Upper lobe of left lung (tissue), 6 donors: Measurements from ENCODE around the gene RB1. TPM values are rescaled to one million over a fixed set of nuclear protein-coding genes. Genes with fewer than 3 reads are reported as not detected.
"Not testable (repeated sequence)": the region's sequence is repeated elsewhere in the genome, so short reads cannot be mapped to it uniquely, and the experiment has no call there.

Source experiments
- ATAC-seq, 2 donors: fragments of 200-7000 bp; cut with Tn5 transposase; one replicate each; pipeline ENCODE4 v1.9.1; 2022; ENCODE audit warnings: mild to moderate bottlenecking in 2 of 2, moderate library complexity in 2 of 2; ENCODE audit not compliant: low FRiP score in 2 of 2
- DNase-seq, 2 donors: peaks; one replicate each; pipeline ENCODE4 v3.0.0-alpha.2; 2019 to 2020
- H3K27ac ChIP-seq, 4 donors: fragments of 200-600 bp; sonication (generic); one replicate each; pipeline ENCODE4 v1.5.1; 2016 to 2019
- H3K27me3 ChIP-seq, 4 donors: fragments of 200-600 bp; sonication (generic); one replicate each; pipeline ENCODE4 v1.5.1; 2017 to 2019
- H3K36me3 ChIP-seq, 4 donors: fragments of 200-600 bp; sonication (generic); one replicate each; pipeline ENCODE4 v1.5.1; 2016 to 2019
- H3K4me1 ChIP-seq, 4 donors: fragments of 200-600 bp; sonication (generic); one replicate each; pipeline ENCODE4 v1.5.1; 2018 to 2019
- H3K4me3 ChIP-seq, 4 donors: fragments of 200-600 bp; sonication (generic); one replicate each; pipeline ENCODE4 v1.5.1; 2017 to 2019; ENCODE audit warnings: mild to moderate bottlenecking in 2 of 4, moderate library complexity in 1 of 4
- H3K9me3 ChIP-seq, 4 donors: fragments of 200-600 bp; sonication (generic); one replicate each; pipeline ENCODE4 v1.5.1; 2018 to 2019
- CTCF ChIP-seq, 6 experiments: fragments of 450-650 bp in 4 of 6; fragments of 200-600 bp in 2 of 6; sonication (generic) in 2 of 6; IDR thresholded peaks; one replicate each; pipeline ENCODE4 v1.5.1; 2016 to 2019; ENCODE audit warnings: antibody characterized with exemption in 6 of 6
- EP300 ChIP-seq, 4 donors: sonication (generic); formaldehyde crosslinking; IDR thresholded peaks; one replicate each; pipeline ENCODE4 v1.5.1; 2017; ENCODE audit warnings: antibody characterized with exemption in 4 of 4, control low read depth in 2 of 4
- POLR2A ChIP-seq, 4 donors: fragments of 450-650 bp; IDR thresholded peaks; one replicate each; pipeline ENCODE4 v1.5.1; 2016 to 2017; ENCODE audit warnings: antibody characterized with exemption in 4 of 4, mild to moderate bottlenecking in 2 of 4
- POLR2AphosphoS5 ChIP-seq, 2 donors: sonication (generic); formaldehyde crosslinking; IDR thresholded peaks; one replicate each; pipeline ENCODE4 v1.5.1; 2017; ENCODE audit warnings: antibody characterized with exemption in 2 of 2
- WGBS, 2 donors: methylation state at CpG; one replicate each; pipeline ENCODE4 v1.1.5; 2017 to 2018; 5-methylcytosine and 5-hydroxymethylcytosine counted together
- total RNA-seq, 6 donors: library from RNA; depleted of rRNA in 4 of 6; stranded (reverse); fragments of >200 nt in 4 of 6; gene quantifications; one replicate each; pipeline versions ENCODE4 v1.1.0 to v1.2.1, GENCODE V29; 2016 to 2021
- donor health status: DM: no; HTN: no; CAD: no; lungs with moderate emphysema.
- donor health status: DM: no; HTN: yes; CAD: no; lungs with severe emphysema.

The RB1 gene
- total RNA-seq, 6 donors from 2014 or later, result 20.2 to 46.6 (median 32.9) TPM

- DNase-seq (no peak), ATAC-seq (no peak)
- H3K36me3 ChIP-seq, result peaks cover 0 to 6% (median 3%) of the 10 kb centered on the region in 4 donors
- TF ChIP-seq CTCF (IDR thresholded peaks at IDR 0.05), result no peak
- no peak for TF ChIP-seq POLR2A (IDR thresholded peaks at IDR 0.05)
- TF ChIP-seq EP300 (IDR thresholded peaks at IDR 0.05), result no peak
- peaks cover 5 to 15% (median 8%) of the 10 kb centered on the region in 4 donors for H3K4me1 ChIP-seq
- no peak overlapping the region for H3K27ac ChIP-seq
- no peaks in the 10 kb centered on the region for H3K27me3 ChIP-seq
- H3K9me3 ChIP-seq, result no peaks in the 10 kb centered on the region
- H3K4me3 ChIP-seq, result no peak overlapping the region
Measured at GRCh38 chr13:48414501-48414900, 111.0 kb downstream of the RB1 start.

DNA sequence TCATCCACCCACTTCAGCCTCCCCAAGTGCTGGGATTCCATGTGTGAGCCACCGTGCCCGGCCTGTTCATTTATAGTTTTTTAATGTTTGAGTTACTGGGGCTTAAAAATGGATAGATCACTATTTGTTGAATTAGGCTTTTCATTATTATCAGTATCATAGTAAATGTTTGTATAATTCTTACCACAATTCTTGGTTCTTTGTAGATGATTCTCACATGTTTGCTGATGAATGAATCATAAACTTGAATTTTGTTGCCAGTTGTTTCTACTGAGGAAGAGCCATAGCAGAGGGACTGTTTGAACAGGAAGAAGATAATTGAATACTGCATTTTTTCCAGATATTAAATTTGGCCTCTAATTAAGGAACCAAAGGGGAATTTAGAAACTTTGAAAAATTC is 112.0 kb downstream of the RB1 start:
- DNase-seq (no peak), ATAC-seq (no peak)
- H3K4me1 ChIP-seq, result peaks cover 3 to 15% (median 6%) of the 10 kb centered on the region in 4 donors
- WGBS, 2 donors, result 93 to 95% methylated on average over 2 of the region's 2 CpGs
- H3K4me3 ChIP-seq, result no peak overlapping the region
- H3K27ac ChIP-seq, result no peak overlapping the region
- H3K27me3 ChIP-seq, result no peaks in the 10 kb centered on the region
- H3K9me3 ChIP-seq, result no peaks in the 10 kb centered on the region
- H3K36me3 ChIP-seq, result peaks cover 0 to 6% (median 3%) of the 10 kb centered on the region in 4 donors
- TF ChIP-seq POLR2AphosphoS5 (IDR thresholded peaks at IDR 0.05), result no peak
- no peak for TF ChIP-seq POLR2A (IDR thresholded peaks at IDR 0.05)
- TF ChIP-seq EP300 (IDR thresholded peaks at IDR 0.05), result no peak
- no peak for TF ChIP-seq CTCF (IDR thresholded peaks at IDR 0.05)

GRCh38 chr13:48422003-48422402 is 118.5 kb downstream of the RB1 start:
- not testable (repeated sequence) for H3K27ac ChIP-seq, H3K36me3 ChIP-seq, ATAC-seq, H3K4me1 ChIP-seq, H3K27me3 ChIP-seq, H3K4me3 ChIP-seq, H3K9me3 ChIP-seq, DNase-seq
- 94 to 96% methylated on average over 5 of the region's 5 CpGs for WGBS, 2 donors

GRCh38 chr13:48424212-48424611 is 120.7 kb downstream of the RB1 start:
- DNase-seq (no peak), ATAC-seq (no peak)
- 95% methylated on average over 3 of the region's 3 CpGs for WGBS, 2 donors
- no peaks in the 10 kb centered on the region for H3K36me3 ChIP-seq
- no peak for TF ChIP-seq CTCF (IDR thresholded peaks at IDR 0.05)
- no peaks in the 10 kb centered on the region for H3K27me3 ChIP-seq
- peaks cover 0 to 7% (median 0%) of the 10 kb centered on the region in 4 donors for H3K4me1 ChIP-seq
- H3K9me3 ChIP-seq, result no peaks in the 10 kb centered on the region
- no peak overlapping the region for H3K27ac ChIP-seq
- no peak overlapping the region for H3K4me3 ChIP-seq

DNA sequence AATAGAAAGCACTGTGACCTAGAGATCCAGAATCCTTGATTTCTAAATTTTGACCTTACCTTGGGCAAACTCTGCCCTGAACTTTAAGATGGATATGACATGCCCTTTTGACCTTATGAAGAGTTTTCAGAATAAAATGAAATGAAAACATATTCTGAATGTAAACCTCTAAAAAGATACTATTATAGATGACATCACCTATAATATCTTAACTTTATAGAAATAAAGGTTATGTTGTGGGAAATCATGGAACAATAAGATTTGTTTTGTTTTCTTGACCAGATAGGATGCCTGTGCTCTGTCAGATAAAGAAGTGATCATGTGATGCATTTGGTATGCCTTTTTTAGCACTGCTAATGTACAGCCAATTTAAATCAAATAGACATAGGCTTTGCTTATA is 122.5 kb downstream of the RB1 start:
- TF ChIP-seq POLR2A (IDR thresholded peaks at IDR 0.05) (no peak), EP300 (IDR thresholded peaks at IDR 0.05) (no peak), CTCF (IDR thresholded peaks at IDR 0.05) (no peak), POLR2AphosphoS5 (IDR thresholded peaks at IDR 0.05) (no peak)

DNA sequence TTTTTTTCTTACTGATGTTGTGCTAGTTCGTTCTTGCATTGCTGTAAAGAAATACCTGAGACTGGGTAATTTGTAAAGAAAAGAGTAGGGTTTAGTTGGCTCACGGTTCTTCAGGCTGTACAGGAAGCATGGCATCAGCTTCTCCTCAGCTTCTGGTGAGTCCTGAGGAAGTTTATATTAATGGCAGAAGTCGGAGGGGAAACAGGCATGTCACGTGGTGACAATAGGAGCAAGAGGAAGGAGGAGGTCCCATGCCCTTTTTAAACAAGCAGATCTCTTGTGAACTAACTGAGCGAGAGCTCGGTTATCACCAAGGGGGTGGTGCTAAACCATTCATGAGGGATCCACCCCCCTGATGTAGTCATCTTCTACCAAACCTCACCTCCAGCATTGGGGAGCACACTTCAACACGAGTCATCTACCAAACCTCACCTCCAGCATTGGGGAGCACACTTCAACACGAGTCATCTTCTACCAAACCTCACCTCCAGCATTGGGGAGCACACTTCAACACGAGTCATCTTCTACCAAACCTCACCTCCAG is 123.3 kb downstream of the RB1 start:
- not testable (repeated sequence) for ATAC-seq, H3K27ac ChIP-seq, H3K4me3 ChIP-seq, H3K36me3 ChIP-seq, H3K27me3 ChIP-seq, H3K9me3 ChIP-seq, H3K4me1 ChIP-seq, DNase-seq
- WGBS, 2 donors, result 69 to 74% methylated on average over 8 of the region's 9 CpGs

More for the DNA sequence above, 122.5 kb downstream of the RB1 start:
- no peak for DNase-seq
- H3K27me3 ChIP-seq, result no peaks in the 10 kb centered on the region
- no peaks in the 10 kb centered on the region for H3K36me3 ChIP-seq
- no peak for ATAC-seq
- H3K27ac ChIP-seq, result peak overlapping the region in 1 of 4 donors; percentile 6
- no peaks in the 10 kb centered on the region for H3K9me3 ChIP-seq
- no peak overlapping the region for H3K4me3 ChIP-seq
- peaks cover 0 to 7% (median 0%) of the 10 kb centered on the region in 4 donors for H3K4me1 ChIP-seq
